Heart left ventricle (tissue), 13 donors: ENCODE data around the gene RGS12.

Experiments
- POLR2A ChIP-seq, 2 donors: fragments of 450-650 bp; IDR thresholded peaks; one replicate each; pipeline ENCODE4 v1.6.1; 2017; ENCODE audit warnings: antibody characterized with exemption in 2 of 2, mild to moderate bottlenecking in 2 of 2, moderate library complexity in 2 of 2
- TF ChIP-seq, protein P1 (sequence below), 12 donors: fragments of 200-600 bp; sonication (generic) in 4 of 12; IDR thresholded peaks; one replicate each; pipeline versions ENCODE4 v1.5.0 to v1.8.0; 2018 to 2022; ENCODE audit warnings: antibody characterized with exemption in 12 of 12, mild to moderate bottlenecking in 5 of 12
- donor health status: ischemic (EF 13 %, LVEDD 7.1; RV severe dilation, severe dysfunction).
- donor health status: DM: no; HTN: yes; CAD: no.
- donor health status: DM: no; HTN: no; CAD: no.
- donor health status: ischemic (EF 25% LVEDD 6.9; RV normal size, moderate dysfunction).
- donor health status: ischemic (EF 25% LVEDD 5.7; RV mildly dilated, moderate dysfunction).
- donor health status: ischemic (EF 35%, LVEDD 5.7; RV mildly dilated, moderate dysfunction).
- donor health status: nonischemic (EF 11% LVEDD 7.7; RV severe dilation, severe dysfunction).
- donor health status: DM: yes; HTN: yes; CAD: no.
- donor health status: PGD.
- donor health status: ischemic (EF 29% LVEDD 5.4; RV normal size, mild dysfunction).
- donor health status: nonischemic (EF 23%, LVEDD 6.1; RV moderate dilation, normal function).

DNA sequence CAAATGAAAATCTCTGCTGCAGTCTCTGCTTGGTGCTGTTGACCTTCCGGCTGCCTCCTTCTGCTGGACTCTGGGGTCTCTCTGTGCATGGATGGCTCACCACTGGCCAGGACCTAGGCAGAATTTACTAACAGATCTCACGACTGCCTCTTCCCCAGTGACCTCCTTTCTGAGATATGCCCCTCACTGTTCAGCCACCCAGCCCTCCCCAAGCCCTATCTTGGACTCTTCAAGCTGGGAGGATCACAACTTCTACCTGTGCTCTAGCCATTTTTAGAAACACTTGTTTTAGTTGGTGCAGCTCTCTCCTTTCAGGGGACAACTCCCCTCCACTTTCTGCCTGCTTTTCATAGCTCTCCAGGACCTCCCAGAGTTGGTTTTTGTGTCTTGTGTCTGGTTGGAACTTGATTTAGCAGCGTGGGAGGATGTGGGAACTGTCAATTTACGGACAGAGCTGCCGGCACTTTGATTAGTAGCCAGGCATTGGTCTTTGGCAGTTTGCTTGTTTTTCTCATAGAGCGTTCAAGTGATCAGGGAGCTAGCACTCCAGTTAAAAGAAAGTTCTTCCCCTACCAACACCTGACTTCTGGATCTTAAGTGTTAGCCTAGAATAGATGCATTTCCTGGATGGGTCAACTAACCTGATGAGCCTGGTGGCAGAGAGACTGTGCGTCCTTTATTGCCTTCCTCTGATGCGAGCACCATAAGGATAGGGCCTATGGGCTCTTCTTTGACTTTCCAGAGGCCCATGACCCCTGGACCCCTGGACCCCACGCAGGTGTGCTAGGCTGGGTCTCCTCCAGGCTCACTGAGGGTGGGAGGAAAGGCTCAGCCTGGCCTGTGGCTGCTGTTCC is 6.5 kb downstream of the RGS12 start:
- TF ChIP-seq, protein P1, sequence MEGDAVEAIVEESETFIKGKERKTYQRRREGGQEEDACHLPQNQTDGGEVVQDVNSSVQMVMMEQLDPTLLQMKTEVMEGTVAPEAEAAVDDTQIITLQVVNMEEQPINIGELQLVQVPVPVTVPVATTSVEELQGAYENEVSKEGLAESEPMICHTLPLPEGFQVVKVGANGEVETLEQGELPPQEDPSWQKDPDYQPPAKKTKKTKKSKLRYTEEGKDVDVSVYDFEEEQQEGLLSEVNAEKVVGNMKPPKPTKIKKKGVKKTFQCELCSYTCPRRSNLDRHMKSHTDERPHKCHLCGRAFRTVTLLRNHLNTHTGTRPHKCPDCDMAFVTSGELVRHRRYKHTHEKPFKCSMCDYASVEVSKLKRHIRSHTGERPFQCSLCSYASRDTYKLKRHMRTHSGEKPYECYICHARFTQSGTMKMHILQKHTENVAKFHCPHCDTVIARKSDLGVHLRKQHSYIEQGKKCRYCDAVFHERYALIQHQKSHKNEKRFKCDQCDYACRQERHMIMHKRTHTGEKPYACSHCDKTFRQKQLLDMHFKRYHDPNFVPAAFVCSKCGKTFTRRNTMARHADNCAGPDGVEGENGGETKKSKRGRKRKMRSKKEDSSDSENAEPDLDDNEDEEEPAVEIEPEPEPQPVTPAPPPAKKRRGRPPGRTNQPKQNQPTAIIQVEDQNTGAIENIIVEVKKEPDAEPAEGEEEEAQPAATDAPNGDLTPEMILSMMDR (IDR thresholded peaks at IDR 0.05): no peak
- TF ChIP-seq POLR2A (IDR thresholded peaks at IDR 0.05): no peak
